Umbilical cord (tissue), 2 donors: ENCODE data around the gene CDK6. TPM values are rescaled to one million over a fixed set of nuclear protein-coding genes. Genes with fewer than 3 reads are reported as not detected.

Source experiments
- DNase-seq: peaks from one replicate; pipeline ENCODE4 v3.0.0-alpha.2; 2015; ENCODE audit warnings: low spot score
- total RNA-seq: library from RNA; depleted of rRNA; stranded (reverse); fragments of >200 nt; gene quantifications from one replicate; pipeline ENCODE4 v1.2.3, GENCODE V29; 2014; ENCODE audit warnings: low replicate concordance; ENCODE audit not compliant: insufficient read depth

Gene CDK6
- total RNA-seq, 1 donor from 2014 or later, result 118 TPM

DNA sequence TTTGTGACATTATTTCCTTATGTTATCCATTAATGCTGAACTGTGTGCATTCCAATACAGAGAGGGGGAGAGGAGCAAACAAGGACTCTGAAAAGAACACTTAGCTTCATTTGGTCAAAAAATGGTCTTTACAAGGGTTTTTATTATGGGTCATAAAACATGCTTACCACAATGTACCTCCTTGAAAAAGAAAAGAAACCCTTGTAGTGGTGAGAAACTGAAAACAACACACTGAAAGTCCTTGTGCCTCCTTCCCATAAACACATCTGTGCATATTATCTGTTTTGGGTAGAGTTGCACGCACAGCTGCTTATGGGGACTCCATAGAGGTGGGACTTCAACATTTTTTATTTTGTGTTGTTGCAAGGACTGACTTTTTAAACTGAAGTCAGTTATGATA is 98.7 kb downstream of the CDK6 start:
- no peak for DNase-seq

GRCh38 chr7:92736870-92737269 is 99.5 kb downstream of the CDK6 start:
- DNase-seq, result no peak

DNA sequence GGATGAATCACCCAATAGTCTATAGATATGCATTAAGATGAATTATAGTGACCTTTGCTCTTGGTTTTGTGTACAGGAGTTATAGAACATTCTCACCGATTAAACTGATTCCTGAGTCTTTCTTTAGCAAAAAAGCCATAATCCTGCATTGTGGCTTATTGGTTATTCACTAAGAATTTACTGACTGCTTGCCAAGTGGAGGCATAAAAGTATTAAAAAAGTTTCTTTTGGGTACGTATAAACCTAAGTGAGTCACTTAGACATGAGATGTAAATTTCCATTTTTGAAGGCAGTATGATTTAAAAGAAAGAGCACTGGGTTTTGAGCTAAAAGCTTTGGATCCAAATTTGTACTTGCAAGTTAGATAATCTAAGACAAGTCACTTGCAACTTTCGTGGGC is 100.7 kb downstream of the CDK6 start:
- peak; percentile 69 for DNase-seq

GRCh38 chr7:92732316-92733036 is 103.9 kb downstream of the CDK6 start:
- DNase-seq, result no peak

DNA sequence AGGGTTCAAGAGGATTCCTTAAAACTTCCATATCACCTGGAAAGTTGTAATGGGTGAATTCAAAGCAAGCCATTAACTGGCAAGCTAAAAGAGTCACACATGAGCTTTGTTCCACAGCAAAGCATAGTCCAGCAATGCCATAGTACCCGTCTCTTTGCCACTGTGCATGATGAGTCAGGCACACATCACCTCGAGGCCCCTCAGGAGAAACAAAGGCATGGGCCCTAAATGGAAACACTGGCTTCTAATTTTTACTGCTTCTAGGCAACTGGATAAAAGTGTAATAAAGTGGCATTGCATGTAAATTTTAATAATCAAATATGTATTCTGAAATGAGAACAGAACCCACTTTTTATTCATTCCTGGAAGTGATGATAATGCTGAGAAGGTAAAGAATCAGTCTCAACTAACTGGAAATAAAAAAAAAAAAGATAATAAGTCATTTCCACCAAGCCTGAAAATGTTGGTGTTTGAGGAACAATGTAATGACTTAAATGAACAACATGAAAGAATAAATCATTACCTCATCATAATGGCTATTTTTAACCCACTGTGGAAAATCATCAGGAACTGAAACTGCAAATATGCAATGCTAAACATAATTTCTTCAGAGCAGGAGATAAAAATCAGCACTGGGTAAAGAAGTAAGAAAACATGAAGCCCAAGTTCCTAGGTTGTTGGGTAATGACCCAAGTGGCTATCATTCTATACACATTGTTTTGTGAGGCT is 104.9 kb downstream of the CDK6 start:
- DNase-seq, result no peak

- DNase-seq, result no peak
Measured at GRCh38 chr7:92730808-92731207, 105.6 kb downstream of the CDK6 start.

DNA sequence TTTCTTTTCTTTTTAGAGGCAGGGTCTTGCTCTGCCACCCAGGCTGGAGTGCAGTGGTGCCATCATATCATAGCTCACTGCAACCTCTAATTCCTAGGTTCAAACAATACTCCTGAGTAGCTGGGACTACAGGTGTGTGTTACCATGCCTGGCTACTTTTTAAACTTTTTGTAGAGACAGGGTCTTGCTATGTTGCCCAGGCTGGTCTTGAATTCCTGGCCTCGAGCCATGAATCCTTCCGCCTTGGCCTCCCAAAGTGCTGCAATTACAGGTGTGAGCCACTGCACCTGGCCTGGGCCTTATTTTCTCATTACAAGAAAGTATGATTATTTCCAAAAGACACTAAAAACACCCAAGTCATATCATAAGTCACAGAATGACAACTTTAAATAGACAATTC is 106.6 kb downstream of the CDK6 start:
- DNase-seq, result no peak

DNA sequence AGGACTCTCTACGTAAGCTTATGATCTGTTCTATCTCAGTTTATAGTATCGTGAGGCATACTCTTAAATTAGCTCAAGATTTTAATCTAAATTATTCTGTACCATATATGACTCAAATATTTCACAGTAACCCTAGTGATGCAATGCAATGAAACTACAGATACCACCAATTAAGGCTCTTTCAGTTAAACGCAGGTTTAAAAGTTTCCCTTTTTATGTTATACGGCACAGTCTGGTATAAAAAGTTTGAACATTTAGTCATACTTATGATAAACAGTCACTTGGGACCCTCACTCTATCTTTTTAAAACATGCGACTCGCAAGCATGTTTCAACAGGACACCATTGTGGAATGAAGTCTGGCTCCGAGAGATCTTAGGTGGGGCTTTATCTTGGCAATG is 107.2 kb downstream of the CDK6 start:
- DNase-seq, result no peak

DNA sequence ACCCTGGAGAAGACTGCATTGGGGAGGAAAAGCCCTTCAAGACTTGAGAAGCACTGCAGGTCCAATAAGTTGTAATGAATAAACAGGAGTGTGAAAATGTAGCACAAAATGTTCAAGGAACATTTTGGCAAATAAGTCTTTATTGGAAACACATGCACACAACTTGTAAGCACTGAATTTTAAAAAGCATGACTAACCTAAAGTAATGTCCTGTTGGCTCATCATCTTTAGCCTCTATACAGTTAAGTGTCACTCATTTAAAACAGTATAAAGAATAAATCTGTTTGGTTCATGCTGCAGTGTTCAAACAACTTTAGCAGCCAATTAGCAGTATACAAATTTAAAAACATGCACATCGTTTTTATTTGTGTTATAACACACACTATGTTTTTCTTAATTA is 108.6 kb downstream of the CDK6 start:
- no peak for DNase-seq

DNA sequence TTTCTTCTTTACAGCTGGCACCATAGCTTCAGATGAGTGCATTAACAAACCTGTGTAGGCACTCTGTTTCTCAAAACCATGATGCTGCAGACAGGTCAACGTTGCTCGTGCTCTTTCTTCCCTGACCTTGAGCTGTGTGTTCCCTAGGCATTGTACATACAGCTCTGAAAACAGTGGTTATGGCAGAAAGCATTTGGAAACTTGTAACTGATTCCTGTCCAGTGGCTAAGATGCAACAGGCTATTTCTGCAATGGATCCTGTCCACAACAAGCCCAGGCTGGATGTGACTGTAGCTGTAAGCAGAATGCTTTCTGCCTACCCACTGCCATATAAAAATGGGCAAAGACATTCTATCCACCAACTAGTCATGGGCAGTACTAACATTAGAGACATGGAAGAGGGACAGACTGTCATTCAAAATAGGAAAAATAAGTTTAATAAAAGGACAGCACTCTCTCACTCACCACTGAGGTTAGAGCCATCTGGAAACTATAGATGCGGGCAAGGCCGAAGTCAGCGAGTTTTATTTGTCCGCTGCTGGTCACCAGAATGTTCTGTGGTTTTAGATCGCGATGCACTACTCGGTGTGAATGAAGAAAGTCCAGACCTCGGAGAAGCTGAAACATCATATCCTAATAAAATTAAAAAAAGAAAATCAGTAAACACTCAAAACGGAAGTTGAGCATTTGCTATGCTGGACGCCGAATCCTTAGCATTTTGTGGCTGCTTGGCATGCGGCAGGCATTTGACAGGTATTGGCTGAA is 111.0 kb downstream of the CDK6 start:
- no peak for DNase-seq

GRCh38 chr7:92723943-92724342 is 112.4 kb downstream of the CDK6 start:
- DNase-seq, result peak; percentile 47

- DNase-seq, result peak; percentile 77
Measured at GRCh38 chr7:92723205-92723604, 113.2 kb downstream of the CDK6 start.

GRCh38 chr7:92722541-92722940 is 113.8 kb downstream of the CDK6 start:
- no peak for DNase-seq

DNA sequence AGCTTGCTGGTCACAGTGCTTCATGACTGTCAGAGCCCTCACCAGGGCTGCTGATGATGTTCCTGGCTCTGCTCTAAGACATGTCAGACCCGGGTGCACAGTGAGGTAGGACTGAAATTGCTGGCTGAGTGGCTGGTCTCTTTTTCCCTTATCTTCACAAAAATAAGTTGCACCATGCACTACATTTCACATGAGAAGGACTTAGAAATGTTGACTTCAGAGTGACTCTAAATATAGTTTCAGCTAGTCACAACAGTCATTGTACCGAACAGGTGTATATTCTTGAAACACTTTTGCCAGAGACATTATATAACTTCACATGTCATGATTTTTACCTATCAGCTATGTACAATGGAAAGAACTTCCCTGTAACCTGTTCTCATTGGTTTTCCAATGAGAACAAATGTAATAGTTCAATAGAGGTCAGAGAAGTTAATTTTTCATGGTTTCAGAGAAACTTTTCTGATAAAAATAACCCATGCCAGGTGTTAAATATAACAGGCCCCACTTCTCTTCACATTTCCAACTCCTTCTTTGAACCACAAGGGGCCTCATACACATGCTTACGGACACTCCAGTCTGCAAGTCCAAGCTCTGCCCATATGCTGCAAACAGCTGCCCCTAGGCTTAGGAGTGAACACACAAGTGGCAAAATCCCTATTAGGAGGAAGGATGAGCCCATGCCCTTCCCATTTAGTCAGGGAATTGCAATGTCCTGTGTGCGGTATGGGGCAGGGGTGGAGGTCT is 115.6 kb downstream of the CDK6 start:
- no peak for DNase-seq

- DNase-seq, result peak; percentile 67
Measured at GRCh38 chr7:92717993-92718716, 118.2 kb downstream of the CDK6 start.

DNA sequence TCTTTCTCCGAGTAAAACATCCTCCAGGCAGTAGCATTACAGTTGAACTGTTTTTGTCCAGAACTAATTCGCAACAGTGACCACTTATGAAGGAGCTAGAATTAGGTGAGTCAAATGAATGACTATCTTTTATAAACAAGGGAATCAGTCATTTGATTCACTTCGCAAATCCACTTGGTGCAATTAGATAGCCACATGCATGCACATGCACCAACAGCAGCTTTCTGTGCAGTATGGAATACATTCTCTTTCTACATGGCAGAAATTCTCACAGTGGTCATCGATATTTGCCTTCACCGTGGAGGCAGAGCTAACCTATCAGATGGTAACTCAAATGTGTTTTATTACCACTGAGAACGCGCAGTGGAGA is 118.8 kb downstream of the CDK6 start:
- no peak for DNase-seq

DNA sequence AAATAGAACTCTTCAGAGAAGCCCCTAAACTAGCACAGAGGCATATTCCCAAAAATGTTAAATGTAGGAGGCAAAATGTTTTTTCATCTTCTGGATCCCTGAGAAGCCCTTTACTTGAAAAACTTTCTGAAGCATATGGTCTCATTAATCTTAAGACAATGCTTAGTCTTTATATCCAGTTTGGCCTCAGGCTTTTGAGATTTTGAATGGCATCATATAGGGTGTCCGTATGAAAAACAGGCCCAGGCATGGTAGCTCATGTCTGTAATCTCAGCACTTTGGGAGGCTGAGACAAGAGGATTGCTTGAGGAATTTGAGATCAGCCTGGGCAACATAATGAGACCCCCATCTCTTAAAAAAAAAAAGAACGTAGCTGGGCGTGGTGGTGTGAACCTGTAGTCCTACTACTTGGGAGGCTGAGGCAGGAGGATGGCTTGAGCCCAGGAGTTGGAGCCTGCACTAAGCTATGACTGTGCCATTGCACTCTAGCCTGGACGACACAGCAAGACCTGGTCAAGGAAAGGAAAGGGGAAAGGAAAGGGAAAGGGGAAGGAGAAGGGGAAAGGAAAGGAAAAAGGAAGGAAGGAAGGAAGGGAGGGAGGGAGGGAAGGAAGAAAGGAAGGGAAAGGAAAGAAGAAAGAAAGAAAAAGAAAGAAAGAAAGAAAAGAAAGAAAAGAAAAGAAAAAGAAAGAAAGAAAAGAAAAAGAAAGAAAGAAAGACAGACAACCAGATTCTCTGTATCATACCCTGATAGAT is 119.4 kb downstream of the CDK6 start:
- DNase-seq, result no peak

- DNase-seq, result no peak
Measured at GRCh38 chr7:92715963-92716362, 120.4 kb downstream of the CDK6 start.

GRCh38 chr7:92714767-92715166 is 121.6 kb downstream of the CDK6 start:
- DNase-seq, result peak; percentile 20

DNA sequence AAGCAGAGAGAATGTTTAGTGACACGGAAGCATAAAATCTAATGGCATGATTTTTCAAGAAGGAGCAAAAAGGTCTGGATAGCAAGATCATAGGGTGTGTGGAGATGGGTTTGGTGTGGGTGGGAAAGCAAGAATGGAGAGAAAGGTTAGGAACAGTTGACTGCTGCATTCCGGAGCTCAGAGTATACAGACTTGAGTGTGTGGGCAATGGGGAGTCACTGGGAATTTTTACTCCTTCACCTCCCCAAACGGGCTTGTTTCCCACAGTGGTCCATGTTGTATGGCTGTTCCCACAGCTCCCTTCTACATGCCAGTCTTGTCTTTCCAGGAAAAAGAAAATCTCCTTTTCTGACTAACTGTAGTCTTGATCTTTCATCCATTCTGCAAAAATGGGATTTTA is 122.1 kb downstream of the CDK6 start:
- DNase-seq, result no peak

- DNase-seq, result no peak
Measured at GRCh38 chr7:92709912-92710311, 126.5 kb downstream of the CDK6 start.
